Activated CD4-positive, alpha-beta T cell treated with anti-CD3 and anti-CD28 coated beads, Interleukin-2, amount 50 U/mL, for 48 hours (primary cell): Measurements from ENCODE around the gene ALG11.
"Not testable (repeated sequence)": the region's sequence is repeated elsewhere in the genome, so short reads cannot be mapped to it uniquely, and the experiment has no call there.

Source experiments
- DNase-seq, 2 experiments: peaks; one replicate each; pipeline ENCODE4 v3.0.0-alpha.2; 2020

ALG11 gene

DNA sequence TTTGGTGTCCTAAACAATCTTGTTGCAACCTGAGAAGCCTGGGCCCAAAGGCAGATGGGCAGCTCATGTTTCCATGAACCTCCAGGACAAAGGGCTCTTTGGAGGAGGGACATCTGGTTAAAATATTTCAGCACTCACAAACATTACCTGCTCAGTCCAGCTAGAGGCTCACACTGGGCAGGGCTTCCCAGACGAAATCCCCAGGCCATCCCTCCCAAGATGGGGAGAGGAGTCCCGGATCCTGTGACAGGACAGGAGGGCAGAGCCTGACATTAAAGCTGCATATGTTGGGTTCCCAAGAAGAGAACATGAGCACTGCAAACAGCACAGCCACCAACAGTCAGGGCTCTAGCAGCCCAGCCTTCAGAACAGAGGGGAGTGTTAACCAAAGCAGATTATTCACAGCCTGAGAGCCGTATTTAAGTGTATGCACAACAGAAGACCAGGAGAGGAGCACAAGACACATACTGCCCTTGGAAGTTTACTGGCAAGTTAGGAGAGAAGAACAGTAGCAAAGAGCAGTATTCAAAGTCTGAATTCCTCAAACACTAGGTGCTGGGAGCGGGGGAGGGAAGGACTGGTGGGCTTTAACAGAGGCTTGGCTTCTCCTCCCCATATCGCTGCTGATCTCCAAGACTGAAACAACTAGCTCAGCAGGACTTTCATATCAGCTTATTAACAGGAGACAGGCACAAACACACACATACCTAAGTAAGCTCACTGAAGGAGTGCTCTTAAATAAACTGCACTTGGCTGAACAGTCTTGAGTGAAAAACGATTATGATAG lies 13.3 kb upstream of the ALG11 start:
- no peak for DNase-seq

DNA sequence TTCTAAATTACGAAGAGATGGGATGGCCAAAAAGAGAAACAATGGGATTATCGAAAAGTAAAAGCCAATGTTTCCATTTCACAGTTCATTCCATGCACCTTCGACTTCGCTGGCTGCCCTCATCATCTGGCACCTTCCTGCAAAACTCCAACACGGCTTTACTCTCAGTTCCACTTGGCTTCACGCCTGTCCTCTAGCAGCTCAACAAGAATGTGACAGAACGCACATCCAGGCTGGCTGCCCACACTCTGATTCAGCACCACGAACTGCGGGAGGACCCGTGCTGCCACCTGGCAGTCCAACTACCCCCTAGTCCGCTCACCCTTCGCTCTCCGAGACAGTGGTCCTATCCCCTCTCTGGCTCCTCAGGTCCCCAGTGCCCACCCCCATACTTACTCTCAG lies 12.7 kb upstream of the ALG11 start:
- no peak for DNase-seq

DNA sequence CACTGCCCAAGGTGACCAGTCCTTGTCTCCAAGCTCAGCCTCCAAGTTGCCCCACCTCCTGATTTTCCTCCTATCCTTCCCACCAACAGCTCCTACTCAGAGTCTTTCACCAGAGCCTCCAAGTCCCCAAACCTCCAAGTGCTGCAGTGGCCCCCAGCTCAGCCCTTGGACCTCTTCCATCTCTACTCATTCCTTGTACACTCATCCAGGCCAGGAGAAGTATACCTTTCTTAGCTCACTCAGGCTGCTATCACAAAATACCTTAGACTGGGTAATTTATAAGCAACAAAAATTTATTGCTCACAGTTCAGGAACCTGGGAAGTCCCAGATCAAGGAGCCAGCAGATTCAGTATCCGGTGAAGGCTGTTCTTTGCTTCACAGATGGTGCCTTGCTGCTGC lies 12.3 kb upstream of the ALG11 start:
- no peak for DNase-seq

DNA sequence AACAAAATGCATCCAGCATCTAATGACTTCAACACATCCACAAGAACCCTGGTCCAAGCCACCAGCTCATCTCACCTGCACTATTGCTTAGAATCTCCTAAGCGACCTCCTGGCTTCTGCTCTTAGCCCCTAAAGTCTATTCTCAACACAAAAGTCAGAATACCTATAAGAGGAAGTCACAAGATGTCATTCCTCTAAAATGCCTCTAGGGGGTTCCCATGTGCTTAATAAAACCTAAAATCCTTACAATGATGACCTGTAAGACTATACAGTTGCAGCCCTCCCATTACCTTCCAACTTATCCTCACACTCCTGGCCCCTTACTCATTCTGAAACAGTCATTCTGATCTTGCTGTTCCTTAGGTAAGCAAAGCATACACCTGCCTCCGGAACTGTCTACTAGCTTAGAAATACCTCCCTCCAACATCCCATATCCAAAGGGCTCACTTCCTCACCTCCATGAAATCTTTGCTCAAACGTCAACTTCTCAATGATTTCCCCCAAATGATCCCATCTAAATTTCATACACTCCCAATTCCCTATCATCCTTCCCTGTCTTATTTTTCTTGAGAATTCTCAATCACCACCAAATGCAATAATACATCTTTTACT lies 11.0 kb upstream of the ALG11 start:
- no peak for DNase-seq

DNA sequence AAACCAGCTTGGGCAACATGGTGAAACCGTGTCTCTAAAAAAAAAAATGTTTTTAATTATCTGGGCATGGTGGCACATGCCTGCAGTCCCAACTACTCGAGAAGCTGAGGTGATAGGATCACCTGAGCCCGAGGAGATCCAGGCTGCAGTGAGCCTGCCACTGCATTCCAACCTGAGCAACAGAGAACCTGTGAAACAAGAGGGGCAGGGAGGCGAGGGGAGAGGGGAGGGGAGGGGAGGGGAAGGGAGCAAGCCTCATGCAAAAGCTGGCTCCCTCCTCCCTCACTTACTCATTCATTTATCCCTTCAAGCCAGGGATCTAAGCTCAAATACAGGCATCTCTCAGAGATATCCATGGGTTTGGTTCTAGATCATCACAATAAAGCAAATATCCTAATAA lies 9.8 kb upstream of the ALG11 start:
- DNase-seq: no peak

DNA sequence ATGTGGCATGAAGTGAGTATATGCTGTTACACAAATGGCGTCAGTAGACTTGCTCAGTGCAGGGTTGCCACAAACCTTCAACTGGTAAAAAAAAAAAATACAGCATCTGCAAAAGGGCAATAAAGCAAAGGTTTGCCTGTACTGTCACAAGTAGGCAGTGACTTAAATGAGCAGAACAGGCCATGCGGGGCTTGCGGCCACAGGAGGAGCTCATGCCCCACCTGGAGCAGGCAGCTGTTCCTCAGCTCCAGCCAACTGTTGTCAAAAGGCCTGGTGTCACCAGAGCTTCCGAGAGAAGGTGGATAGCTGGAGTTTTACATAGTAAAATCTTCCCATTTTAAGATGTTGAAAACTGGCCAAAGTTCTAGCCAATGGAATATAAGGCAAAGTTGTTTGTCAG lies 8.7 kb upstream of the ALG11 start:
- DNase-seq: no peak

DNA sequence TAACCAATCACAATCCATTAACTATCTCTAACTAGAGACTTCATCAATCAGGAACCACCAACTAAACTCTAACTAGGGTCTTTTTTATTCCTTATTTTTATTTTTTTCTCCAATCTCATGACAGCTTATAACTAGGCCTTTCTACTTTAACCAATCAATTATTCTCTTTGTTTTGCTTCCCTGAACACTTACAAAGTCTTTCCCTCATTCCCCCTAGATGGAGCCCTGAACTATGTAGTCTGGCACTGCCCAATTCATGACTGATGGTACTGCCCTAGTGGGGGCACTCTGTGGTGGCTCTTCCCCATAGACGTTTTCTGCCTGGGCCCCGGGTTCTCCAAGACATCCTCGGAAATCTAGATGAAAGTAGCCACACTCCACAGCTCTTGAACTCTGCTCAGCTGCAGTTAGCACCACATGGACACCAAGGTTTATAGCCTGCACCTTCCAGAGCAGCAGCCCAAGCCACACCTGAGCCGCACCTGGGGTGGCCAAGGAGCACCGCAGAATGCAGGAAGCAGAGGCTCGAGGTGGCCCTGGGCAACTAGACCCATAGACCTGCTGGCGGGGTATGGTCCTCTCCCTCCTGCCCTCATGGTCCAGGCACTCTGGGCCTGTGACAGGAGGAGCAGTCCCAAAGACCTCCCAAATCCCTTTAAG lies 7.6 kb upstream of the ALG11 start:
- no peak for DNase-seq

DNA sequence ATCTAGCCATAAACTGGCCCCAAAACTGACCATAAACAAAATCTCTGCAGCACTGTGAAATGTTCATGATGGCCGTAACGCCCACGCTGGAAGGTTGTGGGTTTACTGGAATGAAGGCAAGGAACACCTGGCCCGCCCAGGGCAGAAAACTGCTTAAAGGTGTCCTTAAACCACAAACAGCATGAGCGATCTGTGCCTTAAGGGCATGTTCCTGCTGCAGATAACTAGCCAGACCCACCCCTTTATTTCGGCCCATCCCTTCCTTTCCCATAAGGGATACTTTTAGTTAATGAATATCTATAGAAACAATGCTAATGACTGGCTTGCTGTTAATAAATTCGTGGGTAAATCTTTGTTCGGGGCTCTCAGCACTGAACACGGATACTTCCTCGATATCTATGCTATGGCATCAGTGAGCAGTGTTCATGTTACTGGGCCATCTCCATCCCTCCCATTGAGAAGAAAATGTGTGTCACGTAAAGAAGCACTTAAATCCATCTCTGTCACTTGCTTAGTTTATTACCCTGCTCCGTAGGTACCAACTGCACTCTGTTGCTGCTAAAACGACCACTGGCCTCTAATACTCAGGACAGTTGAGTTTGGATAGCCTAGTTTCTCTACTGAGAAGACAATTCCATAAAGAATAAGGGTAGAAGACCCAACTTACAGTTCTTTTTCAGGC lies 6.2 kb upstream of the ALG11 start:
- no peak for DNase-seq

DNA sequence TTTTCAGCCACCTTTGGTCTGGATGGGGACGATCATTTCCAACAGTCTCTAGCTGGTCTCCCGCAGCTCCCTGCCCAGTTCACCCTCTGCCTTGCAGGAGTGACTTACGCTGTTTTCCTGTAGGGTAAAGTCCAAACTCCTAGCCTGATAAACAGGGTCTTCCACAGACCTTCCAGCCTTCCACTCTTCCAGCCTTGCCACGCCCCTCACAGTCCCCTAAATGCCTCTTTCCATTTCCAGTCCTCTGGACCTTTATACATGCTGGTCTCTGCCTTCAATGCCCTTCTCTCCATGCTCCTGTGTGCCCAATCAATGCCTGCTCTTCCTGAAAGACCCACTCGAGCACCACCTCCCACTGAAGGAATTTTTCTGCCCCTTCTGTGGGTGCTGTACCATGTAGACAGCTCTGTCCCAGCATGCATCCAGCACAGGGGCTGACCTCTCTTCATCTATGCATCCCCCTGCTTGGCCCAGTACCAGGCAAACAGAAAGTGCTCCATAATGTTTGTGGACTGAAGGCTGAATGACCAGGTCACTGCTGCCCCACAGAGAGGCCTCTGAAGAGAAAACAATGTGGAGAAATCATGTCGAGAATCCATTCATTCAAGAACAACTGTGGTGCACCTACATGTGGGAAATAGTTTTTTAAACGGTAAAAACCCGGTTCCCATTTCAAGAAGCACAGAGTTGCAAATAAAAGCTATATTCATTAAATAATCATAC lies 5.5 kb upstream of the ALG11 start:
- no peak for DNase-seq

DNA sequence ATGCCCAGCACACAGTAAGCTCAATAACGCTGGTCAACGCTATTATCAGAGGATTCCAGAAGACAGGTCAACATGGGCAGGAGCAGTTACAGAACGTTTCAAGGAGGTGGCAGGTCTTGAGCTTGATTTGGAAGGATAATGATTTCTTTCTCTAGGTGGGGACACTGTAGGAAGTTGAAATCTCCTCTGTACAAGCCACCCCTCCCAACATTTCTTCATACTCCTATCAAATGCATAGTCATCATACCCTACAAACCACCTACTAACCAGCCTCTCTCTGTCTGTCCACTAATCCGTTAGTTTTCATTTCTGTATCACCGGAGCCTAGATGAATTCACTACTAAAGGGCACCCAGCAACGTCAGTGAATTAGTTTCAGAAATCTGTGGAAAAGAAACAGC lies 2.3 kb upstream of the ALG11 start:
- no peak for DNase-seq

DNA sequence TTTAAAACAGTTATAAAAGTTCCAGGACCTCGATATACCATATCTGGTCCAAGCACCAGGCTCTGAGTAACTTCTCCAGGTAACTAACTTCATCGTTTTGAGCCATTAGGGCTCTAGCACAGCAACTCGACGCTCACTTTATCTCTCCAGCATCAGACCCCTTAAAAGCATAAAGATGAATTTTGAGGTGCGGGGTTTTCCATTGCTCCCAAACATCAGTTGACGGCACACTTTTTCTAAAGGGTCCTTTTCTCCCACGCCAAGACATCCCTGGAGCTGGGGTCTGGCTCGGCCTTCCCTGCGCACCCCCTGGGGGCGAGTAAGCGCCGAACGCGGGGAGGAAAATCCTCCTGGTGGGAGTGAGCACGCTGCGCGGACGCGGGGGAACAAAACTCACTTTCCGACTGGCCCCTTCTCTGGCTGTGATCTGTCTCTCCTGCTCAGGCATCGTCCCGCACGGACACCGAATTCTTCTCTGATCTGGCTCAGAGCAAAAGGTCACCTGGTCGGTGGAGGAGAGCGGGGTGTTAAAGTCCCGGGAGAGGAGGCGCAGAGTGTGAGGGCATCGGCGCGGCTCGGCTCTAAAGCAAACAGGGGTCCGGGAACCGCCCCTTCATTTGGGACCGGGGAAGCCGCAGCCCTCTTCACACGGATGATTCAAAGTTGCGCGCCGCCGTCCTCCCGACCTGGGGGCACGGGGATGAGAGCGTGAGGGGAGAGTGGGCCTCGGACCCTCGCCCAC lies 1.1 kb upstream of the ALG11 start, which contains the start of gene ATP7B:
Gene ATP7B, minus strand, starts transcription at position 561 of the 742 bp plus-strand sequence. Its CDS starts 113 bp downstream, at position 448.
- peak; percentile 22 to 31 for DNase-seq

DNA sequence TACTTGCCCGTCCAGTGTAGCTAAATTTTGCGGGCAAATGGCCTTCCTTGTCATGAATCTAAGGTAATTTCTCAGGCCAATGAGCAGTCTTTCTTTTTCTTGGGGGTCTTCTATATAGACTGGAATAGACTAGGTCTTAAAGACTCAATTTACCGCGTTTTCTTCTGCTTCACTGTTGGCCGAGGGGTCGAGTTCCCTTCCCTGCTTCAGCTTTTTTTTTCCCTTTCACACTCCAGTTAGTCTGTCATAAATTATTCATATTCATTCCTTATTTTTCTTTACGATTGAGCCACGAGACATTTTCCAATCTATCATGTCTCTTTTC lies 276 bp downstream of the ALG11 start:
- no peak for DNase-seq

DNA sequence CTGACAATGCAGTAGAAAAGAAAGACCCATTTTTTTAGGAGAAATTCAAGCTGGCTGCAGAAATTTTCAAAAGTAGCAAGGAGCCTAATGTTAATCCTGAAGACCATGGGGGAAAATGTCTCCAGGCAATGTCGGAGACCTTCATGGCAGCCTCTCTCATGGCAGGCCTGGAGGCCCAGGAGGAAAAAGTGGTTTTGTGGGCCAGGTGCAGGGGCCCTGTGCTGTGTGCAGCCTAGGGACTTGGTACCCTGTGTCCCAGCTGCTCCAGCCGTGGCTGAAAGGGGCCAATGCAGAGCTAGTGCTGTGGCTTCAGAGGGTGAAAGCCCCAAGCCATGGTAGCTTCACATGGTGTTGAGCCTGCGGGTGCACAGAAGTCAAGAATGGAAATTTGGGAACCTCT lies 4.1 kb downstream of the ALG11 start:
- no peak for DNase-seq

DNA sequence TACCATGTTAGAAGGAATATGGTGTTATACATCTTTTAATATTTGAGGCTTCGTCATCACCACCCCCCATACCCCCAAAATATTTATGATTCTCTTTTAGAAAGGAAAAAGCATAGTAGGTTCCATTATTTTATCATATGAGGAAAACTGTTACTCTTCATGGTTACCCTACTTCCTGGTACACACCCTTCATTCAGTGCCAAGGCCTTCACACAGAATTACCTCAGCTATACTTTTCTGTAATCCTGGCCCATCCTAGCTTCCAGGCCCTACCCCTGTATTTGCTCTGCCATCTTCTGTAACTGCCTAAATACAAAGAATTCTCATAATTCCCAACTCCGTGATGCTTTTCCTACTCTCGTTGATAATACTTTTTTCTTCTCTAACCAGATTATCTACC lies 8.0 kb downstream of the ALG11 start:
- DNase-seq: no peak

DNA sequence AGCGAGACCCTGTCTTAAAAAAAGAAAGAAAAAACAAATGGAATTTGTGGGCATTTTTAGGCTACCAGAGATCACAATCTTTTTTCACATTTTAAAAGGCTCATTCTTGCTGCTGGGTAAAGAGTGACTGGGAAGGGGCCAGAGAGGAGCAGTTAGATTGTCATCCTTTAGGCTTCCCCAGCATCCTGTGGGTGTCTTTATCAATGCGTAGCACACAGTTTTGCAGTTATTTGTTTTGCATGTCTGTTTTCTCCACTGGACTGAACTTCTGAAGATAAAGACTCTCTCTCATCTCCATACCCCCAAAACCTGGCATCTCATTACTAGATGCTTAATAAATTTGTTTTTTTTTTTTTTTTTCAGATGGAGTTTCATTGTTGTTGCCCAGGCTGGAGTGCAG lies 10.2 kb downstream of the ALG11 start:
- DNase-seq: no peak

DNA sequence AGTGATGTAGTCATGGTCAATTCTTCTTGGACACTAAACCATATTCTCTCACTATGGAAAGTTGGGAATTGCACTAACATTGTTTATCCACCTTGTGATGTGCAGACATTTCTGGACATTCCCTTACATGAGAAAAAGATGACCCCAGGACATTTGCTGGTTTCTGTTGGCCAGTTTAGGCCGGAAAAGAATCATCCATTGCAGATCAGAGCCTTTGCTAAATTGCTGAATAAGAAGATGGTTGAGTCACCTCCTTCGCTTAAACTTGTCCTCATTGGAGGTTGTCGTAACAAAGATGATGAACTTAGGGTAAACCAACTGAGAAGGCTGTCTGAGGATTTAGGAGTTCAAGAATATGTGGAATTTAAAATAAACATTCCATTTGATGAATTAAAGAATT lies 12.3 kb downstream of the ALG11 start, which contains the start of gene UTP14C:
Gene UTP14C, plus strand, starts transcription at position 211 of the 400 bp plus-strand sequence. CDS start 4,114 bp downstream, outside the sequence.
- no peak for DNase-seq

DNA sequence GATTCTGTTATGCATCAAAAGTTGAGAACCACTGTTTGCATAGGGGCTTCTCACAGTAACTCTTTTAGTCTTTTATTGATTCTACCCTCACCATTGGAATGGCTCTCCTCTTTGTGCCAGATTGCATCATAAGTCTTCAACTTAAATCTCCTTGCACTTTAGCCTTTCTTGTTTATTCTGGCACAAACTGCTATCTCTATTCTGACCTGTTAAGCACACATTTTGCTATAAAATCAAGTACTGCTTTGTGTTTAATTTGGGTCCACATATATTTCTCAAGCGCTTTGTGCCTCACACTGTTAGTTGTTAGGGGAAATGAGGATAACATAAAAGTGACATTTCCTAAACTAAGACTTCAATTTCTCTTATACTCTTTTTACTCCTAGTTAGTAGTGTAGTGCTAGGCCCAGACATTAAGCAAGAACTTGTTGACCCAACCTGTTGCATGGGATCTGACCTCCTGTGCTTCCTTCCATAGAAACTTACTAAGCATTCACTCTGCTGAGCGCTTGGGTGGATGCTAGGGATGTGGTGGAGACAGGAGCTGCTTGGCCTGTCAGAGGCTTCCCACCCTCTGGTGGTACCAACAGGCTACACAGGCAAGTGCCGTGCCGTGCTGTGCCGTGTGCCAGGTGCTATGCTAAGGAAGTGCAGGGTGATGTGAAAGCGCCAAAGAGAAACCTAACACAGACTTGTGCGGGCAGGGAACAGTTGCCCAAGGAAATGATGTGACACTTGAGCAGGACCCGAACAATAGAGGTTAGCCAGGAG lies 13.5 kb downstream of the ALG11 start:
- no peak for DNase-seq

DNA sequence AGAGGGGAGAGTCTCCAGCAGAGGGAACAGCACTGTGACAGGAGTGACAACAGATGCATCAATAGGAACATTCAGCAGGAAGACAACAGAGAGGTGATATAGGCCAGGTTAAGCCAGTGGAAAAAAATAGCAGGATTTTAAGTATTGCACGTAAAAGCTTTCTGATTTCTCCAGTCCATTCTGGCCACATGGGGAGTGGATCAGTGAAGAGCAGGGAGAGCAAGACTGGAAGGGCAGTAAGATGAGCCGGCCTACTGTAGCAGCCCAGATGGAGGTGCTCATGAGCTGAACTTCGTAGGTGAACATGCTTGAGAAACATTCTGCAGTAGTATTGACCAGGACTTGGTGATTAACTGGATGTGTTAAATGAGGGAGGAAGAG lies 14.0 kb downstream of the ALG11 start:
- no peak for DNase-seq

DNA sequence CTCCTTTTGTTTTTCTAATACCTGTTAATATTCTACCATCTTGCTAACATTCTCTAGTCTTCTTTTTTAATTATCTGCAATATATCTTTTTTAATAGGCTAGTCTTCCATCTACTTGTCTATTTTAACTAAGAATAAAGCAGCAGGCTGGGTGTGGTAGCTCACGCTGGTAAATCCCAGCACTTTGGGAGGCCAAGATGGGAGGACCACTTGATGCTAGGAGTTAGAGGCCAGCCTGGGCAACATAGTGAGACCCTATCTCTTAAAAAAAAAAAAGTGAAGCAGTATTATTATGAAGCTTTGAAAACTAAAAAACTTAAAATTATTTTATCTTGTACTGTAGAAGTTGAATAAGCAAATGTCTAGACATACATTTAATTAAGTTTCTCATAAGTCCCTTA lies 15.6 kb downstream of the ALG11 start:
- no peak for DNase-seq

DNA sequence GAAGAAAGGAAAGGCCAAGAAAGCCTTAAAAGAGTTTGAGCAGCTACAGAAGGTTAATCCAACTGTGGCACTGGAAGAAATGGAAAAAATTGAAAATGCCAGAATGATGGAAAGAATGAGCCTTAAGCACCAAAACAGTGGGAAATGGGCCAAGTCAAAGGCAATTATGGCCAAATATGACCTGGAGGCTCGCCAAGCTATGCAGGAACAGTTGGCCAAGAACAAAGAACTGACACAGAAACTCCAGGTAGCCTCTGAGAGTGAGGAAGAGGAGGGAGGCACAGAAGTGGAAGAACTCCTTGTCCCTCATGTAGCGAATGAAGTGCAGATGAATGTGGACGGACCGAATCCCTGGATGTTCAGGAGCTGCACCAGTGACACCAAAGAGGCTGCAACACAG lies 17.4 kb downstream of the ALG11 start:
- no peak for DNase-seq

DNA sequence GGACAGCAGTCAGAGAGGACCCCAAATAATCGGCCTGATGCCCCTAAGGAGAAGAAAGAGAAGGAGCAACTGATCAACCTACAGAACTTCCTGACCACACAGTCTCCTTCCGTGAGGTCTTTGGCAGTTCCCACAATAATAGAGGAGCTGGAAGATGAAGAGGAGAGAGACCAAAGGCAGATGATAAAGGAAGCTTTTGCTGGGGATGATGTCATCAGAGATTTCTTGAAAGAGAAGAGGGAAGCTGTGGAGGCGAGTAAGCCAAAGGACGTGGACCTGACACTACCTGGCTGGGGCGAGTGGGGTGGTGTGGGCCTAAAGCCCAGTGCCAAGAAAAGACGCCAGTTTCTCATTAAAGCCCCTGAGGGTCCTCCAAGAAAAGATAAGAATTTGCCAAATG lies 18.2 kb downstream of the ALG11 start:
- not testable (repeated sequence) for DNase-seq
